Neural cell (in vitro differentiated cells): ENCODE data around the gene CEP20. TPM values are rescaled to one million over a fixed set of nuclear protein-coding genes. Genes with fewer than 3 reads are reported as not detected.

Source experiments
- H2AFZ ChIP-seq: fragments of 200-600, 300-800 bp; sonication (generic), shearing (Covaris generic); 2 replicates; pipeline ENCODE4 v1.6.0; 2014; ENCODE audit warnings: low read depth, mild to moderate bottlenecking, antibody characterized with exemption, low read length, moderate library complexity
- H3F3A ChIP-seq: fragments of 200-600 bp; shearing (Covaris generic); 2 replicates; pipeline ENCODE4 v1.6.1; 2016; ENCODE audit warnings: mild to moderate bottlenecking, moderate library complexity, mixed read lengths, antibody characterized with exemption, low read length; ENCODE audit not compliant: insufficient read depth, poor library complexity, severe bottlenecking
- H3K27ac ChIP-seq: fragments of 200-600, 300-800 bp; sonication (generic), shearing (Covaris generic); 2 replicates; pipeline ENCODE4 v1.5.1; 2014; ENCODE audit warnings: mild to moderate bottlenecking, low read length, moderate library complexity
- H3K27me3 ChIP-seq: fragments of 300-800, 200-600 bp; sonication (generic), shearing (Covaris generic); 2 replicates; pipeline ENCODE4 v1.6.0; 2014; ENCODE audit warnings: mild to moderate bottlenecking, low read depth, low read length, moderate library complexity; ENCODE audit not compliant: insufficient read depth
- H3K36me3 ChIP-seq: fragments of 300-800, 200-600 bp; sonication (generic), shearing (Covaris generic); 2 replicates; pipeline ENCODE4 v1.5.1; 2014; ENCODE audit warnings: mild to moderate bottlenecking, antibody characterized with exemption, low read length, moderate library complexity; ENCODE audit not compliant: insufficient read depth
- H3K4me2 ChIP-seq: fragments of 300-800, 200-600 bp; sonication (generic), shearing (Covaris generic); 2 replicates; pipeline ENCODE4 v1.6.0; 2014; ENCODE audit warnings: mild to moderate bottlenecking, low read length
- H3K4me3 ChIP-seq: fragments of 300-800, 200-600 bp; sonication (generic), shearing (Covaris generic); 2 replicates; pipeline ENCODE4 v1.5.1; 2014; ENCODE audit warnings: mild to moderate bottlenecking, low read length, moderate library complexity
- H3K79me2 ChIP-seq: fragments of 200-600 bp; shearing (Covaris generic); replicated peaks from 2 replicates; pipeline ENCODE4 v1.6.0; 2014; ENCODE audit warnings: mild to moderate bottlenecking, low read length, moderate library complexity; ENCODE audit not compliant: insufficient read depth
- H3K9ac ChIP-seq: fragments of 300-800, 200-600 bp; sonication (generic), shearing (Covaris generic); 2 replicates; pipeline ENCODE4 v1.6.1; 2016; ENCODE audit warnings: mild to moderate bottlenecking, low read length, mixed read lengths
- H3K9me2 ChIP-seq: fragments of 200-600 bp; shearing (Covaris generic); 2 replicates; pipeline ENCODE4 v1.6.1; 2016; ENCODE audit warnings: mild to moderate bottlenecking, low read length, mixed read lengths; ENCODE audit not compliant: insufficient read depth
- H3K9me3 ChIP-seq: fragments of 200-600, 300-800 bp; sonication (generic), shearing (Covaris generic); 2 replicates; pipeline ENCODE4 v1.6.1; 2016; ENCODE audit warnings: mild to moderate bottlenecking, mixed run types, low read length, moderate library complexity, mixed read lengths
- H4K20me1 ChIP-seq: fragments of 200-600 bp; shearing (Covaris generic); 2 replicates; pipeline ENCODE4 v1.6.1; 2016; ENCODE audit warnings: mild to moderate bottlenecking, mixed run types; ENCODE audit not compliant: insufficient read depth
- CTCF ChIP-seq: fragments of 450-650 bp; IDR thresholded peaks from 2 replicates; pipeline ENCODE4 v1.5.1; 2014; ENCODE audit warnings: antibody characterized with exemption, mild to moderate bottlenecking, moderate library complexity; ENCODE audit not compliant: poor library complexity, severe bottlenecking
- EP300 ChIP-seq: fragments of 450-650 bp; conservative IDR thresholded peaks from 2 replicates; pipeline ENCODE4 v1.6.1; 2014; ENCODE audit warnings: antibody characterized with exemption, mild to moderate bottlenecking, moderate library complexity; ENCODE audit not compliant: poor library complexity, severe bottlenecking
- EZH2 ChIP-seq: fragments of 200-600, 300-800 bp; shearing (Covaris generic), sonication (generic); IDR thresholded peaks from 2 replicates; pipeline ENCODE4 v1.6.1; 2014; ENCODE audit warnings: antibody characterized with exemption, low read length, borderline replicate concordance, mild to moderate bottlenecking; ENCODE audit not compliant: insufficient read depth, poor library complexity, severe bottlenecking
- MXI1 ChIP-seq: fragments of 450-650 bp; conservative IDR thresholded peaks from 2 replicates; pipeline ENCODE4 v1.6.1; 2014; ENCODE audit warnings: antibody characterized with exemption, mild to moderate bottlenecking; ENCODE audit not compliant: poor library complexity, severe bottlenecking
- POLR2AphosphoS5 ChIP-seq: IDR thresholded peaks from 2 replicates; pipeline ENCODE4 v1.6.1; 2012
- RAD21 ChIP-seq: fragments of 450-650 bp; conservative IDR thresholded peaks from 2 replicates; pipeline ENCODE4 v1.6.1; 2014; ENCODE audit warnings: antibody characterized with exemption, mild to moderate bottlenecking, moderate library complexity
- SMC3 ChIP-seq: fragments of 450-650 bp; conservative IDR thresholded peaks from 2 replicates; pipeline ENCODE4 v1.6.1; 2014; ENCODE audit warnings: antibody characterized with exemption, mild to moderate bottlenecking, moderate library complexity; ENCODE audit not compliant: poor library complexity
- TAF1 ChIP-seq: IDR thresholded peaks from 2 replicates; pipeline ENCODE4 v1.6.1; 2012; ENCODE audit warnings: low read depth
- polyA plus RNA-seq: library from polyadenylated mRNA; depleted of rRNA; stranded (reverse); fragments of >200 nt; gene quantifications from 2 replicates; pipeline ENCODE4 v1.2.3, GENCODE V29; 2014
- TF ChIP-seq, protein P1 (sequence below): IDR thresholded peaks from 2 replicates; pipeline ENCODE4 v1.6.1; 2012; ENCODE audit warnings: borderline replicate concordance

The CEP20 gene
- polyA plus RNA-seq, 1 donor from 2014 or later, result 59.7 TPM

DNA sequence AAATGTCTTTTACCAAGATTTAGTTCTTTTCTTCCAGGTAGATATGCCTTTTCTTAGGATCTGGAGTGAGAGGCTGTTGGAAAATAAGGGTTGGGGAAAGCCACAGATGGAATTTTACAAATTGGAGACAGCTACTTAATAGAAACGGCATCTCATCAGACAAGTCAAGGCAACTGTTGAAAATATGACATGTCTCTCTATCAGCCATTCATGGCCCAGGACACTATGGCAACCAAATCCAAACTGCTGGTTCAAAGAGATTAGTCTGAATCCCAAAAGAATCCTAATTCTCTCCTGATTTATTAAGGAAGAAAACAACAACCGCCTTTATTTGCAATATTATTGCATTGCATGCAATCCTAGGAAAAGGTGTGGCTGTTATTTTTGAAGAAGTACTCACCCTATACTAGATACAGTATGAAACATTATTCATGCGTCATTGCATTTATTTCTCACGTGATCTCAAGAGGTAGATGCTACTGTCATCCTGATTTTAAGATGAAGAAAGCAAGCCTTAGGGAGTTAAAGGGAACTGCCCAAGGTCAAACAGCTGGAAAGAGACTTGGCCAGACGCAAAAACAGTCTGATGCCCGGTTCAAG is 12.6 kb upstream of the CEP20 start:
- no peak overlapping the region for H3K9ac ChIP-seq
- H4K20me1 ChIP-seq, result no peaks in the 10 kb centered on the region
- no peak overlapping the region for H3K27ac ChIP-seq
- no peaks in the 10 kb centered on the region for H3F3A ChIP-seq
- TF ChIP-seq EP300 (no peak), TAF1 (no peak), POLR2AphosphoS5 (no peak), RAD21 (no peak)
- TF ChIP-seq, protein P1, sequence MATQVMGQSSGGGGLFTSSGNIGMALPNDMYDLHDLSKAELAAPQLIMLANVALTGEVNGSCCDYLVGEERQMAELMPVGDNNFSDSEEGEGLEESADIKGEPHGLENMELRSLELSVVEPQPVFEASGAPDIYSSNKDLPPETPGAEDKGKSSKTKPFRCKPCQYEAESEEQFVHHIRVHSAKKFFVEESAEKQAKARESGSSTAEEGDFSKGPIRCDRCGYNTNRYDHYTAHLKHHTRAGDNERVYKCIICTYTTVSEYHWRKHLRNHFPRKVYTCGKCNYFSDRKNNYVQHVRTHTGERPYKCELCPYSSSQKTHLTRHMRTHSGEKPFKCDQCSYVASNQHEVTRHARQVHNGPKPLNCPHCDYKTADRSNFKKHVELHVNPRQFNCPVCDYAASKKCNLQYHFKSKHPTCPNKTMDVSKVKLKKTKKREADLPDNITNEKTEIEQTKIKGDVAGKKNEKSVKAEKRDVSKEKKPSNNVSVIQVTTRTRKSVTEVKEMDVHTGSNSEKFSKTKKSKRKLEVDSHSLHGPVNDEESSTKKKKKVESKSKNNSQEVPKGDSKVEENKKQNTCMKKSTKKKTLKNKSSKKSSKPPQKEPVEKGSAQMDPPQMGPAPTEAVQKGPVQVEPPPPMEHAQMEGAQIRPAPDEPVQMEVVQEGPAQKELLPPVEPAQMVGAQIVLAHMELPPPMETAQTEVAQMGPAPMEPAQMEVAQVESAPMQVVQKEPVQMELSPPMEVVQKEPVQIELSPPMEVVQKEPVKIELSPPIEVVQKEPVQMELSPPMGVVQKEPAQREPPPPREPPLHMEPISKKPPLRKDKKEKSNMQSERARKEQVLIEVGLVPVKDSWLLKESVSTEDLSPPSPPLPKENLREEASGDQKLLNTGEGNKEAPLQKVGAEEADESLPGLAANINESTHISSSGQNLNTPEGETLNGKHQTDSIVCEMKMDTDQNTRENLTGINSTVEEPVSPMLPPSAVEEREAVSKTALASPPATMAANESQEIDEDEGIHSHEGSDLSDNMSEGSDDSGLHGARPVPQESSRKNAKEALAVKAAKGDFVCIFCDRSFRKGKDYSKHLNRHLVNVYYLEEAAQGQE, result no peak
- H3K36me3 ChIP-seq, result no peaks in the 10 kb centered on the region
- no peak overlapping the region for H3K4me3 ChIP-seq
- no peaks in the 10 kb centered on the region for H3K9me3 ChIP-seq
- H3K9me2 ChIP-seq, result no peaks in the 10 kb centered on the region
- H3K79me2 ChIP-seq, result no peaks in the 10 kb centered on the region
- no peak overlapping the region for H3K4me2 ChIP-seq
- H3K27me3 ChIP-seq, result no peaks in the 10 kb centered on the region
- H2AFZ ChIP-seq, result no peak overlapping the region

GRCh38 chr16:15900357-15900756 is 12.0 kb upstream of the CEP20 start:
- Histone ChIP-seq H3K9me2 (no peaks in the 10 kb centered on the region), H3K4me3 (no peak overlapping the region), H3K4me2 (no peak overlapping the region), H2AFZ (no peak overlapping the region), H3K36me3 (no peaks in the 10 kb centered on the region), H3K79me2 (no peaks in the 10 kb centered on the region), H3K27me3 (no peaks in the 10 kb centered on the region), H3F3A (no peaks in the 10 kb centered on the region), H3K9me3 (no peaks in the 10 kb centered on the region), H4K20me1 (no peaks in the 10 kb centered on the region), H3K9ac (no peak overlapping the region), H3K27ac (no peak overlapping the region)
- TF ChIP-seq RAD21 (no peak), CTCF (no peak), TAF1 (no peak), MXI1 (no peak), EP300 (no peak), POLR2AphosphoS5 (no peak), SMC3 (no peak), EZH2 (no peak)
- TF ChIP-seq, protein P1, result no peak
